GM18858 (cell line): ENCODE measurements around the gene ARHGAP22.

Experiments
- ATAC-seq: cut with Tn5 transposase; IDR thresholded peaks from one replicate; pipeline ENCODE4 v1.9.1; 2021; ENCODE audit not compliant: unreplicated experiment

Gene ARHGAP22

GRCh38 chr10:48535416-48536155 lies 69.3 kb downstream of the ARHGAP22 start:
- ATAC-seq: no peak

GRCh38 chr10:48533951-48534720 lies 70.7 kb downstream of the ARHGAP22 start:
- ATAC-seq: no peak

- ATAC-seq: no peak
Measured at GRCh38 chr10:48533540-48533939, 71.3 kb downstream of the ARHGAP22 start.

DNA sequence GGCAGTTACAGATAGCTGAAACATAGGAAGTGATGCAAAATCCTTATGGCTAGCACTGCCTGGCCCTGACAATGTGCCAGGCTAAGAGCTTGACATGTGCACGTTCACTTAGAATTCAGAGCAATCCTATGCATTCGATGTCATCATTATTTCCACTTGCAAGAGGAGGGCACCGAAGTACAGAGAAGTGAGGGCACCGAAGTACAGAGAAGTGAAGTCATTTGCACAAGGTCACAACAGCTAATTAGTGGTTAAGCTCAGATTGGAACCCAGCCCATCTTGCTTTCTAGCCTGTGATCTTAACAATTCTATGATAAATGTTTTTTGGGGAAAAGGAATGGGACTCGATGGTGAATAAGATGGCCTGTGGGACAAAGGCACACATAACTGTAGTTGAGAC lies 73.4 kb downstream of the ARHGAP22 start:
- no peak for ATAC-seq

GRCh38 chr10:48529331-48529730 lies 75.5 kb downstream of the ARHGAP22 start:
- no peak for ATAC-seq

- no peak for ATAC-seq
Measured at GRCh38 chr10:48527756-48528155, 77.1 kb downstream of the ARHGAP22 start.

GRCh38 chr10:48526846-48527505 lies 77.9 kb downstream of the ARHGAP22 start:
- no peak for ATAC-seq

- ATAC-seq: no peak
Measured at GRCh38 chr10:48526011-48526821, 78.7 kb downstream of the ARHGAP22 start.

- ATAC-seq: no peak
Measured at GRCh38 chr10:48525113-48525512, 79.8 kb downstream of the ARHGAP22 start.

GRCh38 chr10:48523820-48524758 lies 80.8 kb downstream of the ARHGAP22 start:
- ATAC-seq: no peak

DNA sequence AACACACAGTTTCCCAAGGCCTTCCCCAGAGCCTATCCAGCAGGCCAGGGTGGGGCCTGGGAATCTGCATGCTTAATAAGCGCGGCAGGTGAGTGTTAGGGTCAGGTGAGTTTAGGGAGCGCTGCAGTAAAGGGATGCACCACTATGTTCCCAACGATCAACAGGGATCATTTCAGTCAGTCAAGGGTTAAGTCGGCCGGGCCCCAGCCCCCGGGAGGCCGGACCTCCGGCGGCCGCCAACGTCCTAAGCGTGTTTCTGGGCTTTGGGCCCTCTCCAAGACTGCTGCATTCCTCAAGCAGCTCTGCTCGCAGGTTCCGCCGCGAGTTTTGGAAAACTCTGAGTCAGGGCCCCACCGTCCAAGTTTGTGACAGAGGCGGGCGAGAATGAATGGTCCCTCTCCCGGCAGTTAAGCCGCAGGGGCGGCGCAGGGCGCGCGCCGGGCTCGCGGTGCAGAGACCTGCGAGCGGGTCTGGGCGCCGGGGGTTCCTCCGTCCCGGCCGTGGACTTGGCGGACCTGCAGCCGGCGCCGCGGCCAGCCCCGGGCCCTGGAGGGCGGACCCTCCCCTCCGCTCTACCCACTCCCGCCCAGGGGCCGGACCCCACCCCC lies 81.6 kb downstream of the ARHGAP22 start:
- no peak for ATAC-seq

- ATAC-seq: no peak
Measured at GRCh38 chr10:48522011-48522765, 82.7 kb downstream of the ARHGAP22 start.

DNA sequence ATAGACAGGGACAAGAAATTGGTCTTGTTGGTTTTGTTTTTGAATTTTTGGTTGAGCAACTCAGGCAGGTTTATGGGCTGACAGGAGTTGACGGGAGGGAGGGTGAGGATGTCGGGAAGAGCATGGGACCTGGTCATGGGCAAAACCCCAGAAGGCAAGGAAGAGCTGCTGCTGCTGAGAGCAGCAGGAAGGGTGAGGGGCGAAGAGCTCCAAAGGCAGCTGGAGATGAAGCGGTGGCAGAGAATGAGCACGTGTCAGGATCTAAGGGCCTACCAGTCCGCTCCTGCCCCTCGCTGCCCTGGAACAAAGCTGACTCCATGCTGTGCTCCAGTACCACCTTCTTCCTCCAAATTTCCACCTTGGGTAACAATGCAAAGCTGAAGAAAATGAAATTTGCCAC lies 84.3 kb downstream of the ARHGAP22 start:
- no peak for ATAC-seq

GRCh38 chr10:48520184-48520506 lies 84.7 kb downstream of the ARHGAP22 start:
- ATAC-seq: no peak

DNA sequence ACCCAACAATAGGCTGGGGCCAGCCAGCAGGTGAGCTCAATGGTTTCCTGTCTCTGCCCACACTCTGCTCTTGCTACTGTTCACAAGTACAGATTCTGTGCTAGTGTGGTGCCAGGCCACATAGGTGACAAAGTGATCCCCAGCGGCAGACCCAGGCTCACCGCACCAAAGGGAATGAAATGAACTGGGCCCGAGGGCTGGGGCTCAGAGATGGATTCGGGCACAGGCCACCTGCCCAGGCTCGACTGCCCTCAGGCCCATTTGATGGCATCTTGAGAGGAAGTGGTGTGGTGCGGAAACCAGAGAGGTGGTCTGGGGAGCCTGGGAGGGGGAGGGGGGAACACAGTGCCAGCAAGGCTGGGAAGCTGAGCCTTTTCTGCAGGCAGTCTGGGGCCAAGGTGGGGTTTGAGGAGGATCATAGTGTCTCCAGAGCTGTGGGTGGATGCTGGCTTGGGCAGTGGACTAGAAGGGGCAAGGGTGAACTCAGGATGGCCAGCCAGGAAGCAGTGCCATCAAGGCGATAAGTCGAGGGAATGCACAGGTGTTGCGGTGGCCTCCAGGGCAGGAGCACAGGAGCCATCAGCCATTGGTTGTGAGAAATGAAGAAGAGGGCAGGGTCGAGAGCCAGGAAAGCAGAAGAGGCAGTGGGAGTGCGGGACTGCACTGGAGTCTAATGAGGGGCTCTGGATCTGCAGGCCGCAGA lies 85.2 kb downstream of the ARHGAP22 start:
- ATAC-seq: no peak

DNA sequence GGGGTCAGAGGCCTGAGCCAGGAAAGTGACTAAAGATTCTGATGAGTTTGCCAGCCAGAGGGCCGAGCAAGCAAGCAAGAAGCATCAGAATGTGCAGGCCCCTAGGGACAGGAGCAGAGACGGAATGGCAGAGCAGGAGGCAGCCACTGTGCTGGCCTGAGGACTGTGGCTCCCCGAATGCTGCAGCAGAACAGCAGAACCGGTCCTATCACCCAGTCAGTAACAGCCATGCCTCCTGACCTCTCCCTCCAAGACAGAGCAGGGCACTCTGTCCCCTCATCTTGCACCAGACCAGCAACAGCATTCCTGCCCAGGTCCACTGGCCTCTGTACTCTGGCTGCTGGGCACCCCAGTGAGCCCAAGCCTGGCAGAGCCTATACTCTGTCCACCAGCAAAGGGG lies 85.9 kb downstream of the ARHGAP22 start:
- no peak for ATAC-seq

DNA sequence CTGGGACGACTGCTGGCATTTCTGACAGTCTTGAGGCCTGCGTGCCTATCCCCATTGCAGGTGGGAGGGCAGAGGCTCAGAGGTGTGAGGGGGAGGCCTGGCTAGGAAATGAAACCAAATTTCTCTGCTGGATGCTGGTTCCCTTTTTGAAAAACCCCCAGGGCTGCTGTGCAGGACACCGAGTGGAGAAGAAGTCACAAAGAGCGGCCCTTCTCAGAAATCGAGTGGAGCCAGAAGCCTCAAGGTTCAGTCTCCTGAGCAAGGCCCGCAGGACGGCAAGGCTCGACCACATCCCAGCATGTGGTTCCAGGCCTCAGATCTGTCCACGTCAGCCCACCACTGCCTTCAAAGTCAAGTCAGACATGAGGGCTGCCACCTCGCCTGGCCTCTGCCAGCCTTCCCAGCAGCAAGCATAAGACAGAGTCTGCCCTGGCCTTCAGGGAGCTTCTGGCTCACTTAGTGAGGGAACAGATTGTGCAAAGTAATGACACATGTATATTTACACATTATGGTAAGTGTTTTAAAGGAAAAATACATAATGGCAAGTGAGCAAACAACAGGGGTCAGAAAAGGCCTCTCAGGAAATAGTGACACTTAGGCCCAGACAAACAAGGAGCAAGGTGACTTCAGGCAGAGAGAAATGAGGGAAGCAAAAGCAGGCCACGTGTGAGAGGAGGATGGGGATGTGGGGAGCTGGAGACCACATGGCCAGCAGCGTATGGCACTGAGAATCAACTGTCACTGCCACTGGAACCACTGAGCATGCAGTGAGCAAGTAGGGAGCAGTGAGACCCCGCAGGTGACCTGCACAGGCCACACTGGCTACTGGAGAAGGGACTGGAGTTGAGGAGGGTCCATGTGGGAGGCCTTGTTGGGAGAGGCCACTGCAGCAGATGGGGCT lies 86.7 kb downstream of the ARHGAP22 start:
- ATAC-seq: no peak
